ENCODE results near the gene PLEKHA7. TPM values are rescaled to one million over a fixed set of nuclear protein-coding genes. Genes with fewer than 3 reads are reported as not detected.

Gene PLEKHA7
- total RNA-seq, 1 experiment from 2014 or later, result 18.4 TPM

- Histone ChIP-seq H4K20me1 (ENCODE audit: low read length) (peaks cover 23% of the 10 kb centered on the region), H3K36me3 (ENCODE audit: low read depth, low read length) (no peaks in the 10 kb centered on the region), H3K9ac (ENCODE audit: low read length) (peak within 1 kb of the TSS; percentile 99), H3K4me1 (ENCODE audit: insufficient read depth, low read length) (no peaks in the 10 kb centered on the region; the same call in 1 of the 2 replicates), H3K4me3 (ENCODE audit: low read length) (peak within 1 kb of the TSS; percentile 90), H3K79me2 (ENCODE audit: low read length) (peaks cover 50% of the 10 kb centered on the region), H3K9me3 (ENCODE audit: low read length) (no peaks in the 10 kb centered on the region), H3F3A (ENCODE audit: low read length, unreplicated experiment) (no peaks in the 10 kb centered on the region), H2AFZ (ENCODE audit: low read length) (peak within 1 kb of the TSS; percentile 89), H3K9me2 (replicated peaks; ENCODE audit: low read length) (no peaks in the 10 kb centered on the region), H3K4me2 (ENCODE audit: low read length) (peak within 1 kb of the TSS; percentile 91), H3K27ac (ENCODE audit: low read length) (peak within 1 kb of the TSS; percentile 64), H3K27me3 (ENCODE audit: low read length) (no peaks in the 10 kb centered on the region)
- intact Hi-C loops (cut with micrococcal nuclease), result no loop called here
- no TSS peak for BruUV-seq (replicated peaks)
- ATAC-seq (peak; percentile 96), DNase-seq (peak; percentile 96)
- POLR2A ChIA-PET (ENCODE audit: unreplicated experiment), result no interaction called here
- no peak for TF ChIP-seq CTCF (conservative IDR thresholded peaks at IDR 0.05; ENCODE audit: low read depth, low read length)
- TF ChIP-seq EZH2 (IDR thresholded peaks at IDR 0.05; ENCODE audit: low read length, unreplicated experiment), result no peak
- no peak for TF ChIP-seq EZH2phosphoT487 (IDR thresholded peaks at IDR 0.05; ENCODE audit: borderline replicate concordance, low read length)
- CTCF ChIA-PET, result no interaction called here
Observed at GRCh38 chr11:16738193-16738946, 275.8 kb downstream of the PLEKHA7 start, which contains the start of gene C11orf58. Gene C11orf58 (plus strand): TSS chr11:16738647. CDS start chr11:16738779, 132 bp downstream.

- CTCF ChIA-PET, result no interaction called here
- H3K36me3 ChIP-seq (ENCODE audit: low read depth, low read length), result no peaks in the 10 kb centered on the region
- H3K27ac ChIP-seq (ENCODE audit: low read length), result peak overlapping the region; percentile 42
- POLR2A ChIA-PET (ENCODE audit: unreplicated experiment), result no interaction called here
- H3K79me2 ChIP-seq (ENCODE audit: low read length), result peaks cover 44% of the 10 kb centered on the region
- ATAC-seq (peak; percentile 4), DNase-seq (no peak)
- H2AFZ ChIP-seq (ENCODE audit: low read length), result peak overlapping the region; percentile 89
- intact Hi-C loops (cut with micrococcal nuclease), result no loop called here
- peaks cover 23% of the 10 kb centered on the region for H4K20me1 ChIP-seq (ENCODE audit: low read length)
- H3F3A ChIP-seq (ENCODE audit: low read length, unreplicated experiment), result no peaks in the 10 kb centered on the region
- H3K4me1 ChIP-seq (ENCODE audit: insufficient read depth, low read length), result no peaks in the 10 kb centered on the region; the same call in 1 of the 2 replicates
- no peaks in the 10 kb centered on the region for H3K9me3 ChIP-seq (ENCODE audit: low read length)
- TSS peak; percentile 97 for BruUV-seq (replicated peaks)
- H3K9ac ChIP-seq (ENCODE audit: low read length), result peak overlapping the region; percentile 99
- peak overlapping the region; percentile 90 for H3K4me3 ChIP-seq (ENCODE audit: low read length)
- no peaks in the 10 kb centered on the region for H3K27me3 ChIP-seq (ENCODE audit: low read length)
- H3K9me2 ChIP-seq (replicated peaks; ENCODE audit: low read length), result no peaks in the 10 kb centered on the region
- H3K4me2 ChIP-seq (ENCODE audit: low read length), result peak overlapping the region; percentile 91
- TF ChIP-seq CTCF (conservative IDR thresholded peaks at IDR 0.05; ENCODE audit: low read depth, low read length) (no peak), EZH2phosphoT487 (IDR thresholded peaks at IDR 0.05; ENCODE audit: borderline replicate concordance, low read length) (no peak), EZH2 (IDR thresholded peaks at IDR 0.05; ENCODE audit: low read length, unreplicated experiment) (no peak)
Observed at GRCh38 chr11:16737818-16738192, 276.4 kb downstream of the PLEKHA7 start.

Other genes starting within 250 kb of the PLEKHA7 start
- gene RPS13, start 63.3 kb upstream of the PLEKHA7 start, total RNA-seq (2014; rRNA removed), result 676 and 892 TPM in 2 replicates
- gene PIK3C2A, start 193.6 kb upstream of the PLEKHA7 start, total RNA-seq (2014; rRNA removed), result 30.1 and 35.0 TPM in 2 replicates

Data from PC-3 (cell line).